Measurements from ENCODE around the gene DDX28.

DDX28 gene

GRCh38 chr16:68022728-68023537, at the start of gene DDX28, which contains the start of gene DUS2:
Gene DDX28, minus strand, starts transcription at chr16:68023232. Its CDS starts 30 bp downstream, at chr16:68023202.
Gene DUS2, plus strand, starts transcription at chr16:68023284. Its CDS starts 14,740 bp downstream, at chr16:68038024.
- peak; percentile 77 for DNase-seq (ENCODE audit: low read depth)

- DNase-seq (ENCODE audit: low read depth) = peak; percentile 71
These were observed 49.1 kb upstream of the DDX28 start for GRCh38 chr16:68072038-68072695.

GRCh38 chr16:68071518-68071901, 48.5 kb upstream of the DDX28 start:
- DNase-seq (ENCODE audit: low read depth) = no peak

- DNase-seq (ENCODE audit: low read depth) = no peak
These were observed 47.9 kb upstream of the DDX28 start for GRCh38 chr16:68070806-68071517.

- DNase-seq (ENCODE audit: low read depth) = no peak
These were observed 47.3 kb upstream of the DDX28 start for GRCh38 chr16:68070249-68070730.

- DNase-seq (ENCODE audit: low read depth) = no peak
These were observed 46.6 kb upstream of the DDX28 start for GRCh38 chr16:68069511-68070248.

- no peak for DNase-seq (ENCODE audit: low read depth)
These were observed 45.9 kb upstream of the DDX28 start for GRCh38 chr16:68068926-68069325.

- DNase-seq (ENCODE audit: low read depth) = no peak
These were observed 43.7 kb upstream of the DDX28 start for GRCh38 chr16:68066763-68067162.

- no peak for DNase-seq (ENCODE audit: low read depth)
These were observed 42.8 kb upstream of the DDX28 start for GRCh38 chr16:68065716-68066305.

- no peak for DNase-seq (ENCODE audit: low read depth)
These were observed 41.8 kb upstream of the DDX28 start for GRCh38 chr16:68064791-68065365.

- no peak for DNase-seq (ENCODE audit: low read depth)
These were observed 39.9 kb upstream of the DDX28 start for GRCh38 chr16:68062910-68063393.

- no peak for DNase-seq (ENCODE audit: low read depth)
These were observed 38.4 kb upstream of the DDX28 start for GRCh38 chr16:68061396-68061795.

GRCh38 chr16:68059804-68060203, 36.8 kb upstream of the DDX28 start:
- DNase-seq (ENCODE audit: low read depth) = no peak

GRCh38 chr16:68055395-68055794, 32.4 kb upstream of the DDX28 start:
- DNase-seq (ENCODE audit: low read depth) = no peak

GRCh38 chr16:68049449-68049848, 26.4 kb upstream of the DDX28 start:
- DNase-seq (ENCODE audit: low read depth) = no peak

GRCh38 chr16:68047987-68048386, 25.0 kb upstream of the DDX28 start:
- DNase-seq (ENCODE audit: low read depth) = no peak

- DNase-seq (ENCODE audit: low read depth) = no peak
These were observed 23.1 kb upstream of the DDX28 start for GRCh38 chr16:68046106-68046505.

GRCh38 chr16:68041783-68042182, 18.8 kb upstream of the DDX28 start:
- no peak for DNase-seq (ENCODE audit: low read depth)

- no peak for DNase-seq (ENCODE audit: low read depth)
These were observed 17.7 kb upstream of the DDX28 start for GRCh38 chr16:68040506-68041288.

Data from GM04504 (cell line).